HG03175 (cell line): ENCODE measurements around the gene ME1.
"Not testable (repeated sequence)": the region's sequence is repeated elsewhere in the genome, so short reads cannot be mapped to it uniquely, and the experiment has no call there.

Experiments used
- ATAC-seq: cut with Tn5 transposase; IDR thresholded peaks from one replicate; pipeline ENCODE4 v1.9.1; 2021; ENCODE audit warnings: mild to moderate bottlenecking, moderate library complexity; ENCODE audit not compliant: unreplicated experiment

Gene ME1

GRCh38 chr6:83192871-83193746 lies 237.7 kb downstream of the ME1 start, which contains the start of the genes PGM3 and RWDD2A:
TSS of gene PGM3 (minus strand) at chr6:83193265. CDS start at chr6:83191012, 2,253 bp downstream.
TSS of gene RWDD2A (plus strand) at chr6:83193357. CDS start at chr6:83194452, 1,095 bp downstream.
- peak; percentile 96 for ATAC-seq

GRCh38 chr6:83192456-83192855 lies 238.4 kb downstream of the ME1 start:
- peak; percentile 0 for ATAC-seq

DNA sequence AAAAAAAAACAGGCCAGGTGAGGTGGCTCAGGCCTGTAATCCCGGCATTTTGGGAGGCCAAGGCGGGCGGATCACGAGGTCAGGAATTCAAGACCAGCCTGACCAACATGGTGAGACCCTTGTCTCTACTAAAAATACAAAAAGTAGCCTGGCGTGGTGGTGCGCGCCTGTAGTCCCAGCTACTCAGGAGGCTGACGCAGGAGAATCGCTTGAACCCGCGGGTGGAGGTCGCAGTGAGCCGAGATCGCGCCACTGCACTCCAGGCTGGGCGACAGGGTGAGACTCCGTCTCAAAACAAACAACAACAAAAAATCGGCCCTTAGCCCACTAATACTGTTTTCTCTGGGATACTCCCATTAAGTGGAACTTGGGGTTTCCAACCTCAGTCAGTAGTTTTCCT lies 238.9 kb downstream of the ME1 start:
- not testable (repeated sequence) for ATAC-seq

DNA sequence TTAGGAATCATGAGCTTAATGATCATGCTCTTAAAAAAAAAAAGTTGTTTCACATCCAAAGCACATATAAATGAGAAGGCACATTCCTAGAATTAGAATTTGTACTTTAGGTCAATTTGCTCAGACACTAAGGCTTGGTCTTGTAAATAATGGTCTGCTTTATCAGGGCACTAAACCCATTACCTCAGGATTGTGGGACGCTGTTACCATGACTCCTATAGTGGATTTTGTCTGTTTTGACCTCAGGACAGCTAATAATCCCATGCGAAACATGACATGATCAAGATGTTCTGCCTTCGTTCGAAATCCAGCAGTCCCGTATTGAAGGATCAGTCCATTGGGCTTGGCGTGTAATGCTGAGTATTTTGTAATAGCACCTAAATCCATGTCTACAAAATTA lies 240.2 kb downstream of the ME1 start:
- ATAC-seq: no peak

DNA sequence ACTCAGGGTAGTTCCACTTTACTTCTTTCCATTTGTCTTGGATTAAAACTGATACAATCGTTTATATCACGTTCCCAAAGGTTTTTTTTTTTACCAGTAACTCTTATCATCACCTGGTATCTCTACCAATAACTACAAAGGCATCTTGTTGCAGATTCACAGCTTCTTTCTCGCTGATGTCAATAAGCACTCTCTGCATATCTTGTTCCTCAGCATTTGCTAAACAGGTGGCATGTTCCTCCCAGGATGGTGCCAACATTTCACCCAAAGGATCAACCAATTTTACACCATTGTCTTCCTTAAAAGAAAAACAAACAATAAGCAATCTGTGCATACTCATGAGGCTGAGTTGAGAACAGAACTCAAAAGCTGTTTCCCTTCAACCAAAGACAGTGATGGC lies 242.3 kb downstream of the ME1 start:
- ATAC-seq: no peak

DNA sequence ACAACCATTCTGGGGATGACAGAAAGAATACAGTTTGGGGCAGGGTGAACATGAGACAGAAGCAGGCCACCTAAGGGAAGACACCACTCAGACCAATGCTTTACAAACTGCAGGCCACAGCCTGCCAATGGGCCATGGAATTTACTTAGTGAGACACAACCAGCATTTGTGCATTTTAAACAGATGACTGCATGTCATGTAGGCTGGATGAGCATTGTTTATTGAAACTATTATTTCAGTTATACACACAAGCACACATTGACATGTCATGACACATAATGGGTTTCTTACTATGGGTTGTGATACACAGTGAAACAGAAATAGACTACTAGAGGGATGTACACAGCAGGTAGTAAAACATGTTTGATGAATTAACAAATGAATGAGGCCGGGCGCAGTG lies 245.8 kb downstream of the ME1 start:
- no peak for ATAC-seq

DNA sequence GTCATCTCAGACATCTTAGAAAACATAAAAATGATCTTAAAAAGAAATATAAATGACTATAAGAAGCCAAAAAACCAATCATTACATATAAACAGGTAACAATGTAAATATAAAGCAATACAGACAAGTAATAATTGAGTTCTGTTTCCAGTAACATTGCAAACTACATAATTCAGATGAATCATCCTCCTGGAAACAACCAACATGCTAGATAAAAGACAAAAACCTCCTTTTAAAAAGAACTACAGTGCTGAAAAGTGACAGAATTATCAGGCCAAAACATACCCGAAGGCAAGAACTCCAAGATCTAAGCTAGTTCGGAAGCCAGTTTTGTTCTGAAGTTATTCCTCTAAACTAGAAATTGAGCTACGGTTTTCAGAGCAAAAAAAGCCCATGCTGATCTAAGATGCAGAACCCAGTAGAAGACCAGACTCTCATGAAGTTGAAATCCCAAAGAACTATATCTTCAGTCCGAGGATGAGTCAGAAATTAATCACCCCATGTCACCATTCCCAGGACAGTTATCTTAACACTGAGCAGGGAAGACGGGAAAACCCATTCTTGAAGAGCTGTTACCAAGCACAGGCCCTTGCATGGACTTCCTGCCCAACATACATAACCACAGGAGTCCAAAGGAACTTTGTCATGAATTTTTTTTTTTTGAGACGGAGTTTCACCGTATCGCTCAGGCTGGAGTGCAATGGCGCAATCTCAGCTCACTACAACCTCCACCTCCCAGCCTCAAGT lies 247.6 kb downstream of the ME1 start:
- no peak for ATAC-seq

GRCh38 chr6:83182114-83182513 lies 248.7 kb downstream of the ME1 start:
- no peak for ATAC-seq

DNA sequence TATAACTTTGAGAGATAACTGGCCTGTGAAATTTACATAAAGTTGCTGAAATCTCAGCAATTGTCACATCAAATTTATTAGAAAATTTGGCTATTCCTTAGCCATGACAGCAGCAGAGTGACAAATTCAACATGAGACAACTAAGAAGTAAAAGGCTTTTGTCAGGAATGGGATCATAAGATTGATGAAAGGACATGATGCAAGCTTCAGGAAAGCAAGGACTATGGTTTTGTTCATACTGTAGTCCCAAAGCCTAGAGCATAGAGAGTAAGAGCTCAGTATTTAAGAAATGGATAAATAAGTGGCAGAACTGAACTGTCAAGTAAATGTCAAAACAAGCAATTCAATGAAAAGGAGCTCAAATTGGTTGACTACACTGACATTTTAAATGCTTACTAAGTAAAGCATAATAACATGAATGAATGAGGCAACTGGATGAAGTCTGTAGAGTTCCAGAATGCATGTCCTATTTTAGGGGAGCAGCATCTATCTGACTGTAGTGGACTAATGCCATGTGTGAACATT lies 250.4 kb downstream of the ME1 start:
- ATAC-seq: no peak

GRCh38 chr6:83176246-83176645 lies 254.6 kb downstream of the ME1 start:
- no peak for ATAC-seq

- ATAC-seq: no peak
Measured at GRCh38 chr6:83169511-83169910, 261.3 kb downstream of the ME1 start.

DNA sequence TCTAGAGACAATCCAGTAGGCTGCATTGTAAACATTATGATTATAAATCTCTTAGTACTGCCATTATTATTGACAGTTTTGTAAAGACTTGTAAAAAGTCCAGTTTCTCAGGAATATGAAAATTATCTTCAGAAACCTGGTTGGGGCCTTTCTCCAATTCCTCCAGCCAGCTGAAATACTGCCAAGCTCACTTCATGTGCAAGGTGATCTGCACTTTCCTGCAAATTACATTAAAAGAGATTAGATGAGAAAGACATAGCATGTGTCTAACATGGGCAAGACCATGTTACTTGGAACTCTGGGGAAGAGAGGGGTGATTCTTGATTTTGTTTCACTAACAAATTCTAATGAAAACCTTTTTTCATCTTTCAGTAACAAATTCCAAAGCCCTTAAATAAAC lies 261.7 kb downstream of the ME1 start:
- no peak for ATAC-seq

DNA sequence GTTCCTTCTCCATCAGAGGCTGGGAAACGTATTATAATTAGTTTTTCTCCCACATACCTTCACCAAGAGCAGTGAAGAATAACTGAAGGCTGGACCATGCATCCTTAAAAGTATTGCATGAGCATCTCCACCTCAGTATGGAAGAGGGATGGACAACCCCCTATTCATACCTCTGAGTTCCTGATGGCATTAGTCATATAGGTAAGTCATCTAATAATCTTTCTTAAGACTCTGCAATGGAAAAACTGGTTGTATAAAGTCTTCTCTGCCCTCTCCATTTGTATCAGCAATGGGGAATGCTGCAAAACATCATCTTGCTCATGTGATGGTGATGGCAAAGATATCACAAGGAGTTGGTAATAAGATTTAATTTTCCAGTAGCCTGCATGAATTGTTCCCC lies 262.3 kb downstream of the ME1 start:
- ATAC-seq: no peak

- ATAC-seq: no peak
Measured at GRCh38 chr6:83167726-83168278, 263.0 kb downstream of the ME1 start.
